ENCODE results near the gene LTBP3.

LTBP3 gene

DNA sequence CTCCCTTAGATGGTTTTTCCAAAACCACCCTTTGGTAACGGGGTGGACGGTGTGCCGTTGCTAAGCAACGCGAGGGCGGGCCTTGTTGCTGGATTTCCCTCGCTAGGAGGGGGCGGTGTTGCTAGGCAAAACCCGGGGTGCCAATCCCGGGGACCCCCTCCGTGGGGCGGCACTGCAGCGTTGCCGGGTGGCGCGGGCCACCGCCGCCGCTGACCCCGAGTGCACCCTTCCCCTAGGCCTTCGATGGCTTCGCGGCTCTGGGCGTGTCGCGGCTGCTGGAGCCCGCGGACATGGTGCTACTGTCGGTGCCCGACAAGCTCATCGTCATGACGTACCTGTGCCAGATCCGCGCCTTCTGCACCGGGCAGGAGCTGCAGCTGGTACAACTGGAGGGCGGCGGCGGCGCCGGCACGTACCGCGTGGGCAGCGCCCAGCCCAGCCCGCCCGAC, 26.6 kb upstream of the LTBP3 start:
- Histone ChIP-seq H3K27me3 (ENCODE audit: insufficient read depth, insufficient read length) (no peaks in the 10 kb centered on the region), H3K4me1 (ENCODE audit: insufficient read depth, insufficient read length) (peaks cover 23% of the 10 kb centered on the region), H3K9me3 (ENCODE audit: insufficient read depth, low read length) (no peaks in the 10 kb centered on the region), H3K36me3 (ENCODE audit: insufficient read depth, insufficient read length, low read length) (peaks cover 44% of the 10 kb centered on the region), H3K9ac (ENCODE audit: insufficient read length, low read depth) (no peak overlapping the region), H3K4me3 (ENCODE audit: insufficient read length, low read depth) (no peak overlapping the region)
- no peak for TF ChIP-seq SUZ12 (IDR thresholded peaks at IDR 0.05; ENCODE audit: extremely low read depth, insufficient read depth, insufficient read length)
- no peak for TF ChIP-seq ZNF274 (IDR thresholded peaks at IDR 0.05; ENCODE audit: low read depth, low read length)
- no peak for TF ChIP-seq YY1 (IDR thresholded peaks at IDR 0.05; ENCODE audit: insufficient read depth, insufficient read length)
- no peak for DNase-seq (ENCODE audit: low read depth, low spot score)

DNA sequence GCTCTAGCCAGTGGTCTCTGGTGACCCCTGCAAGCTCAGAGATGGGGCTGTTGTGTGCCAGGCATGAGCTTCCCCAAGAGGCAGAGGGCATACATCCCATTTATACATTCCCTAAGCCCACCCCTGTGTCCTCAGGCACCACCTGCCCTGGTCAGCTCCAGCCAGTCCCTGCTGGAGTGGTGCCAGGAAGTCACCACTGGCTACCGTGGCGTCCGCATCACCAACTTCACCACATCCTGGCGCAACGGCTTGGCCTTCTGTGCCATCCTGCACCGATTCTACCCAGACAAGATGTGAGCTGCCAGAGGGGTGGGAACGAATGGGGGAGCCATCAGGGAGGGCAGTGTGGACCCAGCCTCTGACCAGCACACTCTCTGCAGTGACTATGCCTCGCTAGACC, 25.9 kb upstream of the LTBP3 start:
- TF ChIP-seq YY1 (IDR thresholded peaks at IDR 0.05; ENCODE audit: insufficient read depth, insufficient read length) (no peak), SUZ12 (IDR thresholded peaks at IDR 0.05; ENCODE audit: extremely low read depth, insufficient read depth, insufficient read length) (no peak)
- Histone ChIP-seq H3K36me3 (ENCODE audit: insufficient read depth, insufficient read length, low read length) (peaks cover 50% of the 10 kb centered on the region), H3K27me3 (ENCODE audit: insufficient read depth, insufficient read length) (no peaks in the 10 kb centered on the region), H3K9me3 (ENCODE audit: insufficient read depth, low read length) (no peaks in the 10 kb centered on the region), H3K4me3 (ENCODE audit: insufficient read length, low read depth) (no peak overlapping the region), H3K4me1 (ENCODE audit: insufficient read depth, insufficient read length) (peaks cover 21% of the 10 kb centered on the region), H3K9ac (ENCODE audit: insufficient read length, low read depth) (no peak overlapping the region)
- DNase-seq (ENCODE audit: low read depth, low spot score), result no peak

DNA sequence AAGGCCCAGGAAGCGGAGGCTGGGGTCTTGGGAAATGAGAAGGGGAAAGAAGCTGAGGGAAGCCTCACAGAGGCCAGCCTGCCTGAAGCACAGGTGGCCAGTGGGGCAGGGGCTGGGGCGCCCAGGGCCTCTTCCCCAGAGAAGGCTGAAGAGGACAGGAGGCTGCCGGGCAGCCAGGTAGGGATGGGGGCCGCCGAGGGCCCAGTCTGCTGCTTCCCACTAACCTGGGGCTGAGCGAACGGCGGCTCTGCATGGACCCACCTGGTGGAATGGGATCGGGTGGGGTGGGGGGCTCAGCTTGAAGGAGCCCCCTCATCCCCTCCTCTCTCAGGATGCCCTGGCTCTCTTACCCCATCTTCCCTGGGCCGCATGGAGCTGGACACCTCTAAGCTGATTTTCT, 25.4 kb upstream of the LTBP3 start:
- Histone ChIP-seq H3K27me3 (ENCODE audit: insufficient read depth, insufficient read length) (no peaks in the 10 kb centered on the region), H3K4me1 (ENCODE audit: insufficient read depth, insufficient read length) (peaks cover 21% of the 10 kb centered on the region), H3K36me3 (ENCODE audit: insufficient read depth, insufficient read length, low read length) (peaks cover 53% of the 10 kb centered on the region), H3K9ac (ENCODE audit: insufficient read length, low read depth) (no peak overlapping the region), H3K9me3 (ENCODE audit: insufficient read depth, low read length) (no peaks in the 10 kb centered on the region), H3K4me3 (ENCODE audit: insufficient read length, low read depth) (no peak overlapping the region)
- no peak for TF ChIP-seq YY1 (IDR thresholded peaks at IDR 0.05; ENCODE audit: insufficient read depth, insufficient read length)
- TF ChIP-seq ZNF274 (IDR thresholded peaks at IDR 0.05; ENCODE audit: low read depth, low read length), result no peak
- TF ChIP-seq SUZ12 (IDR thresholded peaks at IDR 0.05; ENCODE audit: extremely low read depth, insufficient read depth, insufficient read length), result no peak
- DNase-seq (ENCODE audit: low read depth, low spot score), result no peak

DNA sequence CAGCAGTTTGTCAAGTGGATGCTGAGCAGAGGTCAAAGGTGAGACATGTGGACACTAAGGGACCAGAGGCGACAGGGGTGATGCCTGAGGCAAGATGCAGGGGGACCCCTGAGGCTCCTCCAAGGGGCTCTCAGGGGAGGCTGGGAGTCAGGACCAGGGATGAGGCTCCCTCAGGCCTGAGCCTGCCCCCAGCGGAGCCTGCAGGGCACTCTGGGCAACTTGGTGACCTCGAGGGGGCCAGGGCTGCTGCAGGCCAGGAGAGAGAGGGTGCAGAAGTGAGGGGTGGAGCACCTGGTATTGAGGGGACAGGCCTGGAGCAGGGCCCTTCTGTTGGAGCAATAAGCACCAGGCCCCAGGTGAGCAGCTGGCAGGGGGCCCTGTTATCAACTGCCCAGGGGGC, 23.8 kb upstream of the LTBP3 start:
- peaks cover 19% of the 10 kb centered on the region for H3K4me1 ChIP-seq (ENCODE audit: insufficient read depth, insufficient read length)
- TF ChIP-seq ZNF274 (IDR thresholded peaks at IDR 0.05; ENCODE audit: low read depth, low read length), result no peak
- no peak for TF ChIP-seq YY1 (IDR thresholded peaks at IDR 0.05; ENCODE audit: insufficient read depth, insufficient read length)
- no peak for TF ChIP-seq SUZ12 (IDR thresholded peaks at IDR 0.05; ENCODE audit: extremely low read depth, insufficient read depth, insufficient read length)
- no peak overlapping the region for H3K9ac ChIP-seq (ENCODE audit: insufficient read length, low read depth)
- DNase-seq (ENCODE audit: low read depth, low spot score), result no peak
- no peak overlapping the region for H3K4me3 ChIP-seq (ENCODE audit: insufficient read length, low read depth)
- H3K27me3 ChIP-seq (ENCODE audit: insufficient read depth, insufficient read length), result peaks cover 1% of the 10 kb centered on the region
- no peaks in the 10 kb centered on the region for H3K9me3 ChIP-seq (ENCODE audit: insufficient read depth, low read length)
- H3K36me3 ChIP-seq (ENCODE audit: insufficient read depth, insufficient read length, low read length), result peaks cover 55% of the 10 kb centered on the region

DNA sequence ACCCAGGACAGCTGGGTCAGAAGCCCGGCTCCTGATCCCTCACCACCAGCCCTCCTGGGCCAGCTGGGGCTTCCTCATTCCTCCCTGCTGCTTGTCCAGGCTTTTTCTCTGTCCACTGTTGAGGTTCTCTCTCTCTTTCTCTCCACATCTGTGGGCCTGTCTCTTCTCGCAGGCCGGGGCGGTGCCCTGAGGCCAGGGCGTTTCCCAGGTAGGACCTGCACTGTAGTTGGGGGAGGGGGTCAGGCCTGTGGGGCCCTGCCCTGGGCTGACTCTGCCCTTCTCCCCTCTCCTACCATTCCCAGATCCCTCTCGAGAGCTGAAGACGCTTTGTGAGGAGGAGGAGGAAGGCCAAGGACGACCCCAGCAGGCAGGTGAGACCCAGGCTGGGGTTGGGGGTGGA, 22.6 kb upstream of the LTBP3 start:
- Histone ChIP-seq H3K36me3 (ENCODE audit: insufficient read depth, insufficient read length, low read length) (peaks cover 55% of the 10 kb centered on the region), H3K27me3 (ENCODE audit: insufficient read depth, insufficient read length) (peaks cover 10% of the 10 kb centered on the region), H3K4me1 (ENCODE audit: insufficient read depth, insufficient read length) (peaks cover 24% of the 10 kb centered on the region), H3K9me3 (ENCODE audit: insufficient read depth, low read length) (no peaks in the 10 kb centered on the region), H3K9ac (ENCODE audit: insufficient read length, low read depth) (peak overlapping the region; percentile 42), H3K4me3 (ENCODE audit: insufficient read length, low read depth) (no peak overlapping the region)
- no peak for TF ChIP-seq SUZ12 (IDR thresholded peaks at IDR 0.05; ENCODE audit: extremely low read depth, insufficient read depth, insufficient read length)
- TF ChIP-seq ZNF274 (IDR thresholded peaks at IDR 0.05; ENCODE audit: low read depth, low read length), result no peak
- no peak for TF ChIP-seq YY1 (IDR thresholded peaks at IDR 0.05; ENCODE audit: insufficient read depth, insufficient read length)
- no peak for DNase-seq (ENCODE audit: low read depth, low spot score)

DNA sequence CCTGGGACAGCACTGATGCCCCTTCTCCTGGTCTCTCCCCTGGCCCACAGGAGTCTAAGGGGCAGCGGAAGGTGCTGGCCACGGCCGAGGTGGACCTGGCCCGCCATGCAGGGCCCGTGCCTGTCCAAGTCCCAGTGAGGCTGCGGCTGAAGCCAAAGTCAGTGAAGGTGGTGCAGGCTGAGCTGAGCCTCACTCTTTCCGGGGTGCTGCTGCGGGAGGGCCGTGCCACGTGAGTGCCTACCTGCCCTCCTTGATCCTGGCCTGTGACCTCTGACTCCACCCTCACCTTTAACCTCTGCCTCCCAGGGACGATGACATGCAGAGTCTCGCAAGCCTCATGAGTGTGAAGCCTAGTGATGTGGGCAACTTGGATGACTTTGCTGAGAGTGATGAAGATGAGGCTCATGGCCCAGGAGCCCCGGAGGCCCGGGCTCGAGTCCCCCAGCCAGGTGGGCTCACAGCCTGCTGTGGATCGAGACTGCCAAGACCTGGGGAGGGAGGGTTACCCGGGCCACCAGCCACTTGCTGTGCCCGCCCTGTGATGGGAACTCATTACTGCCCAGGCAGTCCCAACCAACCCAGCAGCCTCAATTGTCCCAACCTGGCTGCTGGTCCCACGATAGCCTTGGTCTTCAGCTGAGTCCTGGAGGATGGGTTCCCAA, 22.0 kb upstream of the LTBP3 start:
- H3K4me1 ChIP-seq (ENCODE audit: insufficient read depth, insufficient read length), result peaks cover 26% of the 10 kb centered on the region
- no peak overlapping the region for H3K4me3 ChIP-seq (ENCODE audit: insufficient read length, low read depth)
- TF ChIP-seq ZNF274 (IDR thresholded peaks at IDR 0.05; ENCODE audit: low read depth, low read length) (no peak), YY1 (IDR thresholded peaks at IDR 0.05; ENCODE audit: insufficient read depth, insufficient read length) (no peak), SUZ12 (IDR thresholded peaks at IDR 0.05; ENCODE audit: extremely low read depth, insufficient read depth, insufficient read length) (no peak)
- H3K36me3 ChIP-seq (ENCODE audit: insufficient read depth, insufficient read length, low read length), result peaks cover 55% of the 10 kb centered on the region
- H3K27me3 ChIP-seq (ENCODE audit: insufficient read depth, insufficient read length), result peaks cover 15% of the 10 kb centered on the region
- no peaks in the 10 kb centered on the region for H3K9me3 ChIP-seq (ENCODE audit: insufficient read depth, low read length)
- peak overlapping the region; percentile 42 for H3K9ac ChIP-seq (ENCODE audit: insufficient read length, low read depth)
- DNase-seq (ENCODE audit: low read depth, low spot score), result no peak

DNA sequence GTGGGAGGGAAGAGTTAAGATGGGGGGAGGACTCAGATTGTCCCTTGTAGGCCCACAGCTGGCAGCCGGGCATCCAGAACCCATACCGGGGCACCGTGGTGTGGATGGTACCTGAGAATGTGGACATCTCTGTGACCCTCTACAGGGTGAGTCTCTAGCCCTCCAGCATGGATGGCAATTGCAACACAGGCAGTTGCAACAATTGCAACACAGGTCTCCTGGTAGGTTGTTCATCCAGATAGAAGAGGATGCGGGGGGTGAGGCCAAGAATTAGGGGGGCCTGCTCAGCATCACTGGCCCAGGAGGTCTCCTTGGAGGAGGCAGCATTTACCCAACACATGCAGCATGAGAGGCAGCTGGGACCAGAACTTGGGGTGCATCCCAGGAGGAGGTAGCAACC, 21.1 kb upstream of the LTBP3 start:
- Histone ChIP-seq H3K36me3 (ENCODE audit: insufficient read depth, insufficient read length, low read length) (peaks cover 47% of the 10 kb centered on the region), H3K27me3 (ENCODE audit: insufficient read depth, insufficient read length) (peaks cover 20% of the 10 kb centered on the region), H3K4me1 (ENCODE audit: insufficient read depth, insufficient read length) (peaks cover 31% of the 10 kb centered on the region), H3K9me3 (ENCODE audit: insufficient read depth, low read length) (no peaks in the 10 kb centered on the region), H3K4me3 (ENCODE audit: insufficient read length, low read depth) (no peak overlapping the region), H3K9ac (ENCODE audit: insufficient read length, low read depth) (no peak overlapping the region)
- DNase-seq (ENCODE audit: low read depth, low spot score), result no peak
- TF ChIP-seq YY1 (IDR thresholded peaks at IDR 0.05; ENCODE audit: insufficient read depth, insufficient read length) (no peak), SUZ12 (IDR thresholded peaks at IDR 0.05; ENCODE audit: extremely low read depth, insufficient read depth, insufficient read length) (no peak), ZNF274 (IDR thresholded peaks at IDR 0.05; ENCODE audit: low read depth, low read length) (no peak)

Measured in NT2/D1 (cell line).